ENCODE results near the gene PBLD.
"Not testable (repeated sequence)": the region's sequence is repeated elsewhere in the genome, so short reads cannot be mapped to it uniquely, and the experiment has no call there.

The PBLD gene

GRCh38 chr10:68330852-68331454 is 1.8 kb downstream of the PBLD start:
- DNase-seq (ENCODE audit: low read depth): peak; percentile 7

GRCh38 chr10:68329506-68329861 is 3.2 kb downstream of the PBLD start:
- DNase-seq (ENCODE audit: low read depth): no peak

GRCh38 chr10:68327889-68328786 is 4.6 kb downstream of the PBLD start:
- DNase-seq (ENCODE audit: low read depth): peak; percentile 75

GRCh38 chr10:68324396-68324795 is 8.3 kb downstream of the PBLD start:
- DNase-seq (ENCODE audit: low read depth): not testable (repeated sequence)

- DNase-seq (ENCODE audit: low read depth): no peak
Measured at GRCh38 chr10:68318331-68319059, 14.2 kb downstream of the PBLD start.

- no peak for DNase-seq (ENCODE audit: low read depth)
Measured at GRCh38 chr10:68315582-68315981, 17.1 kb downstream of the PBLD start.

- not testable (repeated sequence) for DNase-seq (ENCODE audit: low read depth)
Measured at GRCh38 chr10:68314930-68315329, 17.8 kb downstream of the PBLD start.

- no peak for DNase-seq (ENCODE audit: low read depth)
Measured at GRCh38 chr10:68310531-68310930, 22.2 kb downstream of the PBLD start.

GRCh38 chr10:68305854-68306253 is 26.9 kb downstream of the PBLD start:
- no peak for DNase-seq (ENCODE audit: low read depth)

GRCh38 chr10:68303849-68304412 is 28.8 kb downstream of the PBLD start:
- DNase-seq (ENCODE audit: low read depth): no peak

GRCh38 chr10:68302871-68303270 is 29.9 kb downstream of the PBLD start:
- DNase-seq (ENCODE audit: low read depth): no peak

GRCh38 chr10:68302503-68302823 is 30.3 kb downstream of the PBLD start:
- DNase-seq (ENCODE audit: low read depth): no peak

GRCh38 chr10:68301790-68302502 is 30.8 kb downstream of the PBLD start:
- peak; percentile 63 for DNase-seq (ENCODE audit: low read depth)

- no peak for DNase-seq (ENCODE audit: low read depth)
Measured at GRCh38 chr10:68301301-68301700, 31.4 kb downstream of the PBLD start.

- peak; percentile 77 for DNase-seq (ENCODE audit: low read depth)
Measured at GRCh38 chr10:68296843-68297663, 35.7 kb downstream of the PBLD start.

- DNase-seq (ENCODE audit: low read depth): no peak
Measured at GRCh38 chr10:68290736-68291135, 42.0 kb downstream of the PBLD start.

- DNase-seq (ENCODE audit: low read depth): no peak
Measured at GRCh38 chr10:68288717-68289116, 44.0 kb downstream of the PBLD start.

- DNase-seq (ENCODE audit: low read depth): no peak
Measured at GRCh38 chr10:68284062-68285001, 48.4 kb downstream of the PBLD start.

- no peak for DNase-seq (ENCODE audit: low read depth)
Measured at GRCh38 chr10:68280758-68281157, 52.0 kb downstream of the PBLD start.
